GM12865 (cell line): Measurements from ENCODE around the gene TACC3.

Experiments
- DNase-seq: peaks from one replicate; pipeline ENCODE4 v3.0.0; 2010; ENCODE audit warnings: low read depth
- H3K4me3 ChIP-seq: 2 replicates; pipeline ENCODE4 v1.5.1; 2011; ENCODE audit warnings: mild to moderate bottlenecking, low read depth, low read length, control low read depth
- CTCF ChIP-seq: IDR thresholded peaks from 2 replicates; pipeline ENCODE4 v1.5.1; 2011; ENCODE audit warnings: low read length, control low read depth, low read depth, inconsistent platforms; ENCODE audit not compliant: insufficient read depth; ENCODE audit errors: missing control alignments

The TACC3 gene

GRCh38 chr4:1756893-1757779, 35.8 kb downstream of the TACC3 start:
- H3K4me3 ChIP-seq = no peak overlapping the region
- DNase-seq = no peak
- no peak for TF ChIP-seq CTCF

- no peak overlapping the region for H3K4me3 ChIP-seq
- no peak for DNase-seq
- TF ChIP-seq CTCF = no peak
Observed at GRCh38 chr4:1757836-1758235, 36.5 kb downstream of the TACC3 start.

- DNase-seq = no peak
- H3K4me3 ChIP-seq = no peak overlapping the region
- TF ChIP-seq CTCF = no peak
Observed at GRCh38 chr4:1758306-1759121, 37.2 kb downstream of the TACC3 start.

GRCh38 chr4:1759170-1759817, 38.0 kb downstream of the TACC3 start:
- DNase-seq = no peak
- TF ChIP-seq CTCF = no peak
- H3K4me3 ChIP-seq = no peak overlapping the region

GRCh38 chr4:1759818-1760223, 38.5 kb downstream of the TACC3 start:
- DNase-seq = no peak
- H3K4me3 ChIP-seq = no peak overlapping the region
- TF ChIP-seq CTCF = no peak

GRCh38 chr4:1760521-1761071, 39.3 kb downstream of the TACC3 start:
- no peak for TF ChIP-seq CTCF
- no peak for DNase-seq
- H3K4me3 ChIP-seq = no peak overlapping the region
